Endodermal cell (in vitro differentiated cells): ENCODE results near the gene YWHAQ. TPM values are rescaled to one million over a fixed set of nuclear protein-coding genes. Genes with fewer than 3 reads are reported as not detected.

Source experiments
- DNase-seq: peaks from one replicate; pipeline ENCODE4 v3.0.0-alpha.2; 2017
- H3K27ac ChIP-seq: 2 replicates; pipeline ENCODE4 v1.5.1; 2013; ENCODE audit warnings: mild to moderate bottlenecking, low read depth, low read length, moderate library complexity
- H3K27me3 ChIP-seq: 2 replicates; pipeline ENCODE4 v1.6.1; 2013; ENCODE audit warnings: mild to moderate bottlenecking, low read length, moderate library complexity; ENCODE audit not compliant: insufficient read depth, control insufficient read depth, poor library complexity, severe bottlenecking
- H3K36me3 ChIP-seq: 2 replicates; pipeline ENCODE4 v1.7.0; 2013; ENCODE audit warnings: mild to moderate bottlenecking, low read length, moderate library complexity; ENCODE audit not compliant: control insufficient read depth, insufficient read depth
- H3K4me1 ChIP-seq: one replicate; pipeline ENCODE4 v1.7.0; 2013; ENCODE audit warnings: low read length; ENCODE audit not compliant: control insufficient read depth, insufficient read depth
- H3K4me3 ChIP-seq: 2 replicates; pipeline ENCODE4 v1.5.1; 2013; ENCODE audit warnings: mild to moderate bottlenecking, low read length, moderate library complexity
- H3K9ac ChIP-seq: 2 replicates; pipeline ENCODE4 v1.6.1; 2013; ENCODE audit warnings: mild to moderate bottlenecking, low read length, moderate library complexity; ENCODE audit not compliant: poor library complexity, severe bottlenecking; ENCODE audit errors: extremely low read depth
- H3K9me3 ChIP-seq: 2 replicates; pipeline ENCODE4 v1.6.1; 2013; ENCODE audit warnings: mild to moderate bottlenecking, low read length, moderate library complexity; ENCODE audit not compliant: control insufficient read depth
- H3K27ac Mint-ChIP-seq: 2 replicates; pipeline ENCODE4 v1.8.0; 2020; ENCODE audit warnings: mixed read lengths
- H3K27me3 Mint-ChIP-seq: 2 replicates; pipeline ENCODE4 v1.8.0; 2021; ENCODE audit warnings: mild to moderate bottlenecking, mixed read lengths; ENCODE audit not compliant: insufficient read depth
- H3K36me3 Mint-ChIP-seq: 2 replicates; pipeline ENCODE4 v1.8.0; 2020; ENCODE audit warnings: low read depth, mixed read lengths
- H3K4me1 Mint-ChIP-seq: 2 replicates; pipeline ENCODE4 v1.8.0; 2020; ENCODE audit warnings: mixed read lengths
- H3K4me3 Mint-ChIP-seq: 2 replicates; pipeline ENCODE4 v1.8.0; 2020; ENCODE audit warnings: mild to moderate bottlenecking, moderate library complexity, mixed read lengths
- H3K9me3 Mint-ChIP-seq: 2 replicates; pipeline ENCODE4 v1.8.0; 2020; ENCODE audit warnings: mild to moderate bottlenecking, mixed read lengths
- WGBS, 2 experiments: methylation state at CpG; one replicate each; pipeline versions ENCODE4 v1.1.5 to v1.1.7; 2013; ENCODE audit warnings: missing lambda C conversion rate in 2 of 2, mixed read lengths in 1 of 2; ENCODE audit not compliant: insufficient coverage in 1 of 2, insufficient read length in 1 of 2; 5-methylcytosine and 5-hydroxymethylcytosine counted together
- total RNA-seq, 2 donors: library from RNA; stranded (reverse); fragmentation: NEBNext Ultra II Directional in 1 of 2; extraction: Animal tissue kit (Norgen Biotek cat#: 25700) in 1 of 2; gene quantifications; 2 replicates in 1 of 2; 3 replicates in 1 of 2; pipeline ENCODE4 v1.2.1, GENCODE V29; 2021
- TF ChIP-seq, protein P1 (sequence below): fragments of 200-600 bp; sonication (generic); conservative IDR thresholded peaks from 2 replicates; pipeline ENCODE4 v1.5.0; 2021; ENCODE audit warnings: antibody characterized with exemption, mild to moderate bottlenecking

YWHAQ gene
- total RNA-seq, 2 donors from 2014 or later: 357 to 374 TPM

DNA sequence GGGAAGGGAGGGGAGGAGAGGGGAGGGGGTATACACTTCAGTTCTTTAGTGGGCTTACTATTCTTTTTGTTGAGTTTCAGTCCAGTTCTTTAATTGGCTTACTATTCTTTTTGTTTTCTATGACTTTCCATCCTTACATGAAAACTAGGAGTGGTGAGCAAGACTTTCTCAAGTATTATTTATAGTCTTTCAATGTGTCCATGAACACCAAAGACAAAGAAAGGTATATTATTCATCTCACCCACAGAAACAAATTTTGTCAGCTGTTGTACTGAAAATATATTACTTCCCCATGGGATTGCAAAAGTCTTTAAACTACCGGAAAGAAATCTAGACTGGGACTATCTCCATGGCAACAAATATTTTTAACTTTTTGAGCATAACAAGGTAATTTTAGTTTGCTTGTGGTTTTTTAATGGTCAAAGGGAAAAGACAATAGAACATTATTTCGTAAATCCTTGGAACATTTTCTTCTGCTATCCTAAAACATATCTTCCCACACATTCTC is 92.7 kb downstream of the YWHAQ start:
- Histone ChIP-seq H3K27ac (no peak overlapping the region), H3K9me3 (no peaks in the 10 kb centered on the region), H3K9ac (no peak overlapping the region), H3K36me3 (peaks cover 63% of the 10 kb centered on the region), H3K4me3 (no peak overlapping the region), H3K4me1 (no peaks in the 10 kb centered on the region), H3K27me3 (no peaks in the 10 kb centered on the region)
- H3K4me1 Mint-ChIP-seq: peaks cover 2% of the 10 kb centered on the region
- H3K36me3 Mint-ChIP-seq: peaks cover 28% of the 10 kb centered on the region
- no peak overlapping the region for H3K4me3 Mint-ChIP-seq
- H3K27ac Mint-ChIP-seq: no peak overlapping the region
- no peaks in the 10 kb centered on the region for H3K27me3 Mint-ChIP-seq
- H3K9me3 Mint-ChIP-seq: no peaks in the 10 kb centered on the region
- 100% methylated on average over 2 of the region's 2 CpGs; no CpG with 5 or more reads in 1 of the 2 experiments for WGBS, 2 experiments
- DNase-seq: no peak
- TF ChIP-seq, protein P1, sequence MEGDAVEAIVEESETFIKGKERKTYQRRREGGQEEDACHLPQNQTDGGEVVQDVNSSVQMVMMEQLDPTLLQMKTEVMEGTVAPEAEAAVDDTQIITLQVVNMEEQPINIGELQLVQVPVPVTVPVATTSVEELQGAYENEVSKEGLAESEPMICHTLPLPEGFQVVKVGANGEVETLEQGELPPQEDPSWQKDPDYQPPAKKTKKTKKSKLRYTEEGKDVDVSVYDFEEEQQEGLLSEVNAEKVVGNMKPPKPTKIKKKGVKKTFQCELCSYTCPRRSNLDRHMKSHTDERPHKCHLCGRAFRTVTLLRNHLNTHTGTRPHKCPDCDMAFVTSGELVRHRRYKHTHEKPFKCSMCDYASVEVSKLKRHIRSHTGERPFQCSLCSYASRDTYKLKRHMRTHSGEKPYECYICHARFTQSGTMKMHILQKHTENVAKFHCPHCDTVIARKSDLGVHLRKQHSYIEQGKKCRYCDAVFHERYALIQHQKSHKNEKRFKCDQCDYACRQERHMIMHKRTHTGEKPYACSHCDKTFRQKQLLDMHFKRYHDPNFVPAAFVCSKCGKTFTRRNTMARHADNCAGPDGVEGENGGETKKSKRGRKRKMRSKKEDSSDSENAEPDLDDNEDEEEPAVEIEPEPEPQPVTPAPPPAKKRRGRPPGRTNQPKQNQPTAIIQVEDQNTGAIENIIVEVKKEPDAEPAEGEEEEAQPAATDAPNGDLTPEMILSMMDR: no peak

DNA sequence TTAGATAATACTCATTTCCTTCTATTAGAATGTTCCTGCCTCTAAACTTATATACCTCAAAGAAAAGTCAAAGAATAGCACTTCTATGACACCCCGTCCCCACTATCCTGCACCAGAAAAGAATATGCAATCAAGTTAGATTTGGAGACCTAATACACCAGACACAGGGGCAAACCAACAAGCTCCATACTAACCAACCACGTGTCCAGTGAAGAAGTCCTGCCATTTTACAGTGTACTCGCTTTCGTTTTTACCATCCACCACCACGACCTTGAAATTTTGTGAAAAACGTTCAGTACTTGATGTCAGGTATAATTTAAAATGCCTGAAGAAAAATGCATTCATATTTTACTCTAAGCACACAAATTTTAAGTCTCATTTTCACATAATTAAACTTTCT is 94.3 kb downstream of the YWHAQ start:
- no peaks in the 10 kb centered on the region for H3K27me3 Mint-ChIP-seq
- Histone ChIP-seq H3K36me3 (peaks cover 71% of the 10 kb centered on the region), H3K9ac (no peak overlapping the region), H3K4me3 (no peak overlapping the region), H3K9me3 (no peaks in the 10 kb centered on the region), H3K27me3 (no peaks in the 10 kb centered on the region), H3K4me1 (no peaks in the 10 kb centered on the region), H3K27ac (no peak overlapping the region)
- peaks cover 29% of the 10 kb centered on the region for H3K36me3 Mint-ChIP-seq
- WGBS, 2 experiments: 93 to 98% methylated on average over 6 of the region's 6 CpGs
- no peak for DNase-seq
- H3K4me3 Mint-ChIP-seq: no peak overlapping the region
- H3K9me3 Mint-ChIP-seq: no peaks in the 10 kb centered on the region
- no peak overlapping the region for H3K27ac Mint-ChIP-seq
- H3K4me1 Mint-ChIP-seq: peaks cover 2% of the 10 kb centered on the region
- TF ChIP-seq, protein P1: no peak

DNA sequence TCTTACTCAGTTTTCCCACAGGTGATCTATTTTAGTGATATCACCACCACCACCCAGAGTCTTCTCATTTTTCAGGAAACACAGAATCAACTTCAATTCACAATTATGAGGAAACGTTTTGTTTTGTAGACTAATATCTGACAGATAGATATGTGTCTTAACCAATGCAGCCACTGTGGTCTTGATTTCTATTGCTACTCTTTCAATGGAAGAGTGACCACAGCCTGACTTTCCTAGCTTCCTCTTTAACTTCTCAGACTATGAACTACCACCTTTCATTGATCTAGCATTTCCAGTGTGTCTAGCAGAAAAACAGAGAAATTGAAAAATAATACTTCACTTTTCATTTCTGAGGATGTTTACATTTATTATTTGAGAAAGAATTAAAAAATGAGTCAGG is 95.6 kb downstream of the YWHAQ start:
- Histone ChIP-seq H3K4me3 (no peak overlapping the region), H3K9ac (no peak overlapping the region), H3K27me3 (no peaks in the 10 kb centered on the region), H3K27ac (no peak overlapping the region), H3K4me1 (no peaks in the 10 kb centered on the region), H3K36me3 (peaks cover 68% of the 10 kb centered on the region), H3K9me3 (no peaks in the 10 kb centered on the region)
- H3K4me3 Mint-ChIP-seq: no peak overlapping the region
- no peak for DNase-seq
- 88% methylated on average over 1 of the region's 1 CpG; no CpG with 5 or more reads in 1 of the 2 experiments for WGBS, 2 experiments
- no peaks in the 10 kb centered on the region for H3K9me3 Mint-ChIP-seq
- H3K36me3 Mint-ChIP-seq: peaks cover 30% of the 10 kb centered on the region
- H3K27ac Mint-ChIP-seq: no peak overlapping the region
- TF ChIP-seq, protein P1: no peak
- no peaks in the 10 kb centered on the region for H3K27me3 Mint-ChIP-seq
- H3K4me1 Mint-ChIP-seq: peaks cover 2% of the 10 kb centered on the region

Other genes with a start within 250 kb of the YWHAQ start
- 10 to 100 TPM; 34.9 to 58.9 TPM for gene ITGB1BP1, start 207.5 kb downstream of the YWHAQ start, total RNA-seq
- 10 to 100 TPM; 75.0 to 85.2 TPM for gene CPSF3, start 207.3 kb downstream of the YWHAQ start, total RNA-seq
- gene IAH1, start 156.4 kb downstream of the YWHAQ start, total RNA-seq: 10 to 100 TPM; 33.6 to 50.6 TPM
- gene ADAM17, start 75.2 kb downstream of the YWHAQ start, total RNA-seq: 10 to 100 TPM; 49.1 to 50.4 TPM
- 10 to 100 TPM; 36.2 to 41.9 TPM for gene TAF1B, start 212.5 kb upstream of the YWHAQ start, total RNA-seq